ENCODE results near the gene QPRT.
"Not testable (repeated sequence)": the region's sequence is repeated elsewhere in the genome, so short reads cannot be mapped to it uniquely, and the experiment has no call there.

Gene QPRT

GRCh38 chr16:29720703-29721102 lies 41.7 kb downstream of the QPRT start:
- DNase-seq, result no peak

GRCh38 chr16:29721167-29721879 lies 42.3 kb downstream of the QPRT start:
- DNase-seq, result peak; percentile 16

- DNase-seq, result no peak
Observed at GRCh38 chr16:29726845-29727377, 47.9 kb downstream of the QPRT start.

- DNase-seq, result no peak
Observed at GRCh38 chr16:29727452-29727851, 48.5 kb downstream of the QPRT start.

GRCh38 chr16:29729116-29729521 lies 50.1 kb downstream of the QPRT start:
- DNase-seq, result no peak

- no peak for DNase-seq
Observed at GRCh38 chr16:29730649-29731048, 51.7 kb downstream of the QPRT start.

GRCh38 chr16:29731768-29732601 lies 53.0 kb downstream of the QPRT start:
- not testable (repeated sequence) for DNase-seq

GRCh38 chr16:29734786-29735185 lies 55.8 kb downstream of the QPRT start:
- DNase-seq, result no peak

- no peak for DNase-seq
Observed at GRCh38 chr16:29736112-29736511, 57.1 kb downstream of the QPRT start.

GRCh38 chr16:29736764-29737163 lies 57.8 kb downstream of the QPRT start:
- no peak for DNase-seq

GRCh38 chr16:29737713-29738112 lies 58.7 kb downstream of the QPRT start:
- DNase-seq, result no peak

- DNase-seq, result peak; percentile 17
Observed at GRCh38 chr16:29738514-29738913, 59.5 kb downstream of the QPRT start.

- not testable (repeated sequence) for DNase-seq
Observed at GRCh38 chr16:29739927-29740629, 61.1 kb downstream of the QPRT start.

GRCh38 chr16:29740630-29741015 lies 61.6 kb downstream of the QPRT start:
- not testable (repeated sequence) for DNase-seq

GRCh38 chr16:29742683-29743275 lies 63.8 kb downstream of the QPRT start:
- DNase-seq, result no peak

GRCh38 chr16:29743475-29743826 lies 64.5 kb downstream of the QPRT start:
- DNase-seq, result no peak

GRCh38 chr16:29743827-29744531 lies 65.0 kb downstream of the QPRT start:
- peak; percentile 21 for DNase-seq

- no peak for DNase-seq
Observed at GRCh38 chr16:29744541-29745101, 65.6 kb downstream of the QPRT start.

- peak; percentile 22 for DNase-seq
Observed at GRCh38 chr16:29745121-29745852, 66.3 kb downstream of the QPRT start.

GRCh38 chr16:29745853-29746345 lies 66.9 kb downstream of the QPRT start, which contains the start of gene C16orf54:
Gene C16orf54 (minus strand): TSS chr16:29745990. CDS start chr16:29744951, 1,039 bp downstream.
- DNase-seq, result peak; percentile 85

GRCh38 chr16:29746518-29746917 lies 67.5 kb downstream of the QPRT start:
- DNase-seq, result not testable (repeated sequence)

Data from effector CD8-positive, alpha-beta T cell (primary cell).